HepG2 (cell line): ENCODE results near the gene MIF4GD. TPM values are rescaled to one million over a fixed set of nuclear protein-coding genes. Genes with fewer than 3 reads are reported as not detected.

ENCODE experiments used
- ATAC-seq: fragments of 200-7000 bp; cut with Tn5 transposase; 3 replicates; pipeline ENCODE4 v1.9.1; 2020; ENCODE audit warnings: mild to moderate bottlenecking, moderate library complexity
- BruUV-seq: library from RNA; stranded (reverse); fragments of 400-500 nt; replicated peaks from 2 replicates; lab custom pipeline; 2021; lab: Mats Ljungman, UMichigan
- CTCF ChIA-PET: fragments of 300-600 bp; formaldehyde crosslinking; extraction: SDS; loops from one replicate; lab custom pipeline; 2021; ENCODE audit warnings: low total read pairs, inconsistent platforms, low intra/inter-chr PET ratio; lab: Yijun Ruan, JAX
- POLR2A ChIA-PET: fragments of 350-600 bp; sonication (Branson Sonifier 250); formaldehyde crosslinking; loops from one replicate; lab custom pipeline; 2020; ENCODE audit warnings: antibody characterized with exemption, inconsistent platforms; lab: Yijun Ruan, JAX
- DNase-seq: peaks from one replicate; pipeline ENCODE4 v3.0.0-alpha.2; 2015; ENCODE audit warnings: low spot score
- FAIRE-seq: peaks from 3 replicates; lab custom pipeline; 2011; peaks lifted over from hg19 to GRCh38; lab: Jason Lieb, UNC
- H2AFZ ChIP-seq: one replicate; pipeline ENCODE4 v1.6.1; 2011; ENCODE audit warnings: low read length, inconsistent platforms
- H3K27ac ChIP-seq: fragments of 300-600 bp; 3 replicates; pipeline ENCODE4 v1.8.0; 2011; ENCODE audit warnings: mixed run types, mild to moderate bottlenecking, mixed read lengths, low read length, inconsistent platforms; ENCODE audit not compliant: insufficient read depth; ENCODE audit errors: extremely low read length
- H3K27me3 ChIP-seq, 2 experiments: fragments of 200-600 bp in 1 of 2; 2 replicates in 1 of 2; 3 replicates in 1 of 2; pipeline versions ENCODE4 v1.6.0 to v1.8.0; 2011; ENCODE audit warnings: low read length in 2 of 2, mild to moderate bottlenecking in 2 of 2, moderate library complexity in 2 of 2, inconsistent platforms in 1 of 2; ENCODE audit not compliant: insufficient read depth in 2 of 2, control insufficient read depth in 1 of 2
- H3K36me3 ChIP-seq, 2 experiments: fragments of 200-600 bp in 1 of 2; replicated peaks in 1 of 2; 2 replicates in 1 of 2; 3 replicates in 1 of 2; pipeline versions ENCODE4 v1.5.1 to v1.8.0; 2011; ENCODE audit warnings: low read length in 2 of 2, inconsistent platforms in 1 of 2; ENCODE audit not compliant: insufficient read depth in 2 of 2, control insufficient read depth in 1 of 2
- H3K4me1 ChIP-seq: 2 replicates; pipeline ENCODE4 v1.5.1; 2012; ENCODE audit warnings: low read length, inconsistent platforms; ENCODE audit not compliant: insufficient read depth
- H3K4me2 ChIP-seq: 2 replicates; pipeline ENCODE4 v1.6.0; 2011; ENCODE audit warnings: low read depth, low read length, inconsistent platforms
- H3K4me3 ChIP-seq, 3 experiments: fragments of 200-600 bp in 1 of 3; sonication (generic), shearing (Covaris generic) in 1 of 3; replicated peaks in 1 of 3; 2 replicates each; pipeline ENCODE4 v1.5.1; 2011 to 2016; ENCODE audit warnings: low read length in 3 of 3, inconsistent platforms in 2 of 3, low read depth in 2 of 3, mild to moderate bottlenecking in 2 of 3, control low read depth in 1 of 3, mixed read lengths in 1 of 3; ENCODE audit not compliant: insufficient read depth in 1 of 3
- H3K79me2 ChIP-seq: one replicate; pipeline ENCODE4 v1.6.1; 2011; ENCODE audit warnings: low read length, inconsistent platforms; ENCODE audit not compliant: insufficient read depth
- H3K9ac ChIP-seq: 2 replicates; pipeline ENCODE4 v1.6.0; 2011; ENCODE audit warnings: mild to moderate bottlenecking, low read depth, low read length, inconsistent platforms; ENCODE audit not compliant: insufficient read depth
- H3K9me3 ChIP-seq: 2 replicates; pipeline ENCODE4 v1.5.1; 2012; ENCODE audit warnings: mild to moderate bottlenecking, low read length
- H4K20me1 ChIP-seq: 2 replicates; pipeline ENCODE4 v1.6.0; 2011; ENCODE audit warnings: inconsistent platforms, mild to moderate bottlenecking, low read length, moderate library complexity; ENCODE audit not compliant: insufficient read depth
- BORCS8-MEF2B ChIP-seq: sonication (generic); formaldehyde crosslinking; IDR thresholded peaks from 2 replicates; pipeline ENCODE4 v1.8.0; 2022; ENCODE audit warnings: mild to moderate bottlenecking, missing genetic modification reagents
- CBX5 ChIP-seq: sonication (generic); formaldehyde crosslinking; IDR thresholded peaks from 2 replicates; pipeline ENCODE4 v1.4.0; 2020; ENCODE audit warnings: missing genetic modification reagents, borderline replicate concordance
- NONO ChIP-seq, 2 experiments: fragments of 450-650 bp in 1 of 2; sonication (generic) in 1 of 2; formaldehyde crosslinking in 1 of 2; IDR thresholded peaks in 1 of 2; conservative IDR thresholded peaks in 1 of 2; 2 replicates each; pipeline versions ENCODE4 v1.6.1 to v1.8.0; 2017 to 2022; ENCODE audit warnings: mild to moderate bottlenecking in 1 of 2, missing genetic modification reagents in 1 of 2, moderate library complexity in 1 of 2
- POLR2A ChIP-seq, 2 experiments: IDR thresholded peaks; 2 replicates each; pipeline ENCODE4 v1.6.1; 2011; ENCODE audit warnings: low read depth in 2 of 2, low read length in 2 of 2, mild to moderate bottlenecking in 1 of 2, moderate library complexity in 1 of 2; ENCODE audit not compliant: insufficient read depth in 1 of 2
- POLR2G ChIP-seq: fragments of 200-400 bp; formaldehyde crosslinking; IDR thresholded peaks from 2 replicates; pipeline ENCODE4 v1.6.1; 2018; ENCODE audit warnings: mild to moderate bottlenecking, low read depth, low read length, moderate library complexity
- RBM22 ChIP-seq: fragments of 200-400 bp; formaldehyde crosslinking; optimal IDR thresholded peaks from 2 replicates; pipeline ENCODE3; 2017; ENCODE audit warnings: mild to moderate bottlenecking, low read length, moderate library complexity
- REST ChIP-seq, 2 experiments: IDR thresholded peaks; 2 replicates each; pipeline ENCODE4 v1.6.1; 2011 to 2012; ENCODE audit warnings: low read length in 2 of 2, borderline replicate concordance in 1 of 2, low read depth in 1 of 2, mild to moderate bottlenecking in 1 of 2, moderate library complexity in 1 of 2
- SMC3 ChIP-seq: IDR thresholded peaks from 2 replicates; pipeline ENCODE4 v1.6.1; 2011; ENCODE audit warnings: low read length, improper control_type of control experiment
- ZC3H13 ChIP-seq: sonication (generic); formaldehyde crosslinking; IDR thresholded peaks from 2 replicates; pipeline ENCODE4 v1.8.1; 2023; ENCODE audit warnings: mild to moderate bottlenecking, missing genetic modification reagents, moderate library complexity
- ZNF770 ChIP-seq: sonication (generic); formaldehyde crosslinking; IDR thresholded peaks from 2 replicates; pipeline ENCODE4 v1.5.0; 2020; ENCODE audit warnings: mild to moderate bottlenecking, missing genetic modification reagents
- WGBS: methylation state at CpG from one replicate; pipeline ENCODE4 v1.1.6; 2017; ENCODE audit warnings: low lambda C conversion rate; 5-methylcytosine and 5-hydroxymethylcytosine counted together
- in situ Hi-C: cut with HindIII; loops from 2 replicates; pipeline ENCODE4 v1.10.0; 2017; ENCODE audit warnings: low pct_unique_long_range_greater_than_20kb; ENCODE audit not compliant: extremely low pct_ligation_motif_present
- intact Hi-C: fragments of 100-400 bp; cut with micrococcal nuclease; formaldehyde crosslinking; loops from one replicate; pipeline ENCODE4 v1.10.0; 2022; ENCODE audit not compliant: unreplicated experiment
- polyA plus RNA-seq, 8 experiments: library from polyadenylated mRNA; depleted of rRNA in 3 of 8; stranded (reverse) in 7 of 8; unstranded in 1 of 8; fragments of >200 nt; fragmentation: Illumina TruSeq in 4 of 8; extraction: Trizol in 4 of 8; gene quantifications; 2 replicates each; pipeline versions ENCODE4 v1.2.1 to v1.2.3, GENCODE V29; 2011 to 2016; ENCODE audit warnings: low read depth in 4 of 8, missing spikeins in 1 of 8, mixed read lengths in 1 of 8; ENCODE audit not compliant: insufficient read depth in 1 of 8
- total RNA-seq, 5 experiments: library from RNA; depleted of rRNA; stranded (reverse); fragments of >200 nt; fragmentation: Illumina TruSeq; extraction: Trizol; gene quantifications; 2 replicates each; pipeline ENCODE4 v1.2.3, GENCODE V29; 2016; ENCODE audit warnings: low read depth in 1 of 5

Gene MIF4GD
- total and polyA plus RNA-seq, 2 of the 13 experiments (the other 11 are each of a cell fraction or from before 2014, with no cell fraction given): 14.0 to 28.0 TPM

GRCh38 chr17:75273977-75274708, 3.1 kb upstream of the MIF4GD start:
- no peak overlapping the region for H3K27ac ChIP-seq
- no peaks in the 10 kb centered on the region for H3K27me3 ChIP-seq
- ChIA-PET POLR2A (interaction anchor here (0.9 to 1.6 kb wide), 3 partner anchors 12 to 15 kb away, joined by 3 to 5 read pairs (median 4); partner anchors contain the start of genes GGA3, MRPS7 and SLC25A19), CTCF (no interaction called here)
- no peaks in the 10 kb centered on the region for H4K20me1 ChIP-seq
- H2AFZ ChIP-seq: no peak overlapping the region
- intact Hi-C loops (no loop called here), in situ Hi-C loops (no loop called here)
- H3K9me3 ChIP-seq: no peaks in the 10 kb centered on the region
- no peak overlapping the region for H3K9ac ChIP-seq
- no peak for DNase-seq
- WGBS: 98% methylated on average over 7 of the region's 7 CpGs
- no peak overlapping the region for H3K4me2 ChIP-seq
- H3K79me2 ChIP-seq: peaks cover 6% of the 10 kb centered on the region
- BruUV-seq: no TSS peak
- peaks cover 22% of the 10 kb centered on the region for H3K4me1 ChIP-seq
- no peak for ATAC-seq
- H3K4me3 ChIP-seq: no peak overlapping the region
- peaks cover 13 to 34% of the 10 kb centered on the region in 2 experiments for H3K36me3 ChIP-seq
- peak; percentile 81 for TF ChIP-seq ZC3H13 (CRISPR knock-in tag)
- peak; percentile 10; the same call in 1 of the 2 replicates for TF ChIP-seq ZNF770 (CRISPR knock-in tag)
- TF ChIP-seq POLR2G: peak; percentile 20; the same call in 1 of the 2 replicates
- no peak for TF ChIP-seq NONO (IDR thresholded peaks at IDR 0.05)
- TF ChIP-seq NONO (CRISPR knock-in tag; conservative IDR thresholded peaks at IDR 0.05): peak; percentile 56
- peak; percentile 57 for TF ChIP-seq RBM22
- 0 out of 2 replicates have a peak, but pooled peaks have one; percentile 45 for TF ChIP-seq BORCS8-MEF2B (CRISPR knock-in tag)
- TF ChIP-seq CBX5: no peak
- no peak for TF ChIP-seq SMC3
- TF ChIP-seq REST (IDR thresholded peaks at IDR 0.05; ENCODE audit: borderline replicate concordance in 1 of 2, low read depth in 1 of 2, low read length in 2 of 2): peak in 1 of 2 experiments; percentile 38; a peak in 2 of 4 replicates
- 0 out of 4 replicates have a peak, but pooled peaks of 1 of the 2 experiments have one; percentile 38 for TF ChIP-seq POLR2A (IDR thresholded peaks at IDR 0.05; ENCODE audit: insufficient read depth in 1 of 2, low read depth in 2 of 2, low read length in 2 of 2)
- TF ChIP-seq, all 625 proteins: peak for 8
- FAIRE-seq: no peak
